K562 (cell line): Measurements from ENCODE around the gene POLR2C. TPM values are rescaled to one million over a fixed set of nuclear protein-coding genes. Genes with fewer than 3 reads are reported as not detected.

ENCODE experiments used
- DIDO1 ChIP-seq: fragments of 450-650 bp; IDR thresholded peaks from 2 replicates; pipeline ENCODE4 v1.6.1; 2016; ENCODE audit warnings: low read depth, missing biosample characterization, missing genetic modification characterization
- GABPA ChIP-seq: fragments of 200-800 bp; sonication (Bioruptor generic); conservative IDR thresholded peaks from 2 replicates; pipeline ENCODE4 v1.6.1; 2016; ENCODE audit warnings: low read depth, missing genetic modification characterization, missing compliant biosample characterization
- GTF2A2 ChIP-seq: IDR thresholded peaks from 2 replicates; pipeline ENCODE4 v1.6.1; 2016; ENCODE audit warnings: mild to moderate bottlenecking, missing genetic modification characterization, missing compliant biosample characterization
- KDM2B ChIP-seq: fragments of 250-450 bp; sonication (Bioruptor Pico); IDR thresholded peaks from 2 replicates; pipeline ENCODE4 v1.8.0; 2021; ENCODE audit warnings: mild to moderate bottlenecking, moderate library complexity
- KLF10 ChIP-seq: fragments of 250-450 bp; sonication (Bioruptor Pico); IDR thresholded peaks from 2 replicates; pipeline ENCODE4 v1.6.1; 2021; ENCODE audit warnings: matching md5 sums
- MAFF ChIP-seq: IDR thresholded peaks from 2 replicates; pipeline ENCODE4 v1.6.1; 2012; ENCODE audit warnings: low read length, improper control_type of control experiment
- OTX1 ChIP-seq: fragments of 450-650 bp; formaldehyde crosslinking; IDR thresholded peaks from 2 replicates; pipeline ENCODE4 v1.4.0; 2022; ENCODE audit warnings: mild to moderate bottlenecking
- PTTG1 ChIP-seq: fragments of 450-650 bp; IDR thresholded peaks from 2 replicates; pipeline ENCODE4 v1.6.1; 2016; ENCODE audit warnings: low read depth, mild to moderate bottlenecking, missing genetic modification characterization, missing compliant biosample characterization
- REST ChIP-seq, 2 experiments: fragments of 450-650 bp; formaldehyde crosslinking in 1 of 2; IDR thresholded peaks; 2 replicates each; pipeline versions ENCODE4 v1.4.0 to v1.6.1; 2014 to 2020; ENCODE audit warnings: mild to moderate bottlenecking in 2 of 2, borderline replicate concordance in 1 of 2, low read depth in 1 of 2
- SAFB2 ChIP-seq: fragments of 200-400 bp; formaldehyde crosslinking; IDR thresholded peaks from 2 replicates; pipeline ENCODE4 v1.6.1; 2018; ENCODE audit warnings: borderline replicate concordance, low read length, low read depth, moderate library complexity; ENCODE audit not compliant: severe bottlenecking
- TEAD2 ChIP-seq: fragments of 450-650 bp; IDR thresholded peaks from 2 replicates; pipeline ENCODE4 v1.6.1; 2016; ENCODE audit warnings: missing genetic modification characterization, control low read depth, missing compliant biosample characterization
- ZBTB49 ChIP-seq: sonication (generic); formaldehyde crosslinking; IDR thresholded peaks from 2 replicates; pipeline ENCODE4 v1.8.0; 2022; ENCODE audit warnings: missing genetic modification reagents, mild to moderate bottlenecking, borderline replicate concordance
- ZKSCAN3 ChIP-seq: fragments of 250-450 bp; sonication (Bioruptor Pico); IDR thresholded peaks from 2 replicates; pipeline ENCODE4 v1.4.0; 2020
- ZNF518B ChIP-seq: fragments of 250-450 bp; sonication (Bioruptor Pico); IDR thresholded peaks from 2 replicates; pipeline ENCODE4 v1.5.0; 2021; ENCODE audit warnings: mild to moderate bottlenecking, moderate library complexity
- polyA plus RNA-seq, 8 experiments: library from polyadenylated mRNA; depleted of rRNA in 4 of 8; stranded (reverse) in 5 of 8; unstranded in 3 of 8; fragments of >200 nt; fragmentation: Nextera tagmentation in 2 of 8; fragmentation: Illumina TruSeq in 1 of 8; extraction: Ambion mirVana in 2 of 8; extraction: Trizol in 1 of 8; gene quantifications; 2 replicates each; pipeline versions ENCODE4 v1.2.1 to v1.2.3, GENCODE V29; 2011 to 2014; ENCODE audit warnings: inconsistent platforms in 1 of 8, missing spikeins in 1 of 8
- total RNA-seq, 7 experiments: library from RNA; depleted of rRNA in 6 of 7; stranded (reverse); fragments of >200 nt in 6 of 7; fragmentation: Illumina TruSeq in 2 of 7; extraction: Trizol in 2 of 7; gene quantifications; 2 replicates each; pipeline versions ENCODE4 v1.2.1 to v1.2.3, GENCODE V29; 2011 to 2021; ENCODE audit warnings: low replicate concordance in 1 of 7

The POLR2C gene
- total and polyA plus RNA-seq, 9 of the 15 experiments (the other 6 are each of a cell fraction or from before 2014, with no cell fraction given): 70.3 to 163 (median 92.3) TPM

- TF ChIP-seq ZBTB49 (CRISPR knock-in tag): no peak
- peak; percentile 58; the same call in 1 of the 2 replicates for TF ChIP-seq REST (IDR thresholded peaks at IDR 0.05; ENCODE audit: borderline replicate concordance)
- TF ChIP-seq REST (CRISPR knock-in tag; IDR thresholded peaks at IDR 0.05; ENCODE audit: low read depth): no peak
- no peak for TF ChIP-seq ZNF518B
- no peak for TF ChIP-seq ZKSCAN3 (CRISPR knock-in tag)
- TF ChIP-seq PTTG1: no peak
- TF ChIP-seq KDM2B: no peak
- no peak for TF ChIP-seq KLF10 (CRISPR knock-in tag)
- no peak for TF ChIP-seq SAFB2
- no peak for TF ChIP-seq DIDO1 (tag)
- no peak for TF ChIP-seq OTX1 (CRISPR knock-in tag)
- no peak for TF ChIP-seq MAFF
- TF ChIP-seq GABPA (tag): no peak
- TF ChIP-seq GTF2A2 (tag): no peak
- no peak for TF ChIP-seq TEAD2 (tag)
These were observed 13.3 kb downstream of the POLR2C start (continued) for GRCh38 chr16:57475711-57476339.
